Measurements from ENCODE around the gene PDE9A. TPM values are rescaled to one million over a fixed set of nuclear protein-coding genes. Genes with fewer than 3 reads are reported as not detected.

The PDE9A gene
- total RNA-seq, 1 donor, result 9.5 TPM

GRCh38 chr21:42764443-42764760 is 111.0 kb downstream of the PDE9A start:
- no peak for TF ChIP-seq CTCF (IDR thresholded peaks at IDR 0.05; ENCODE audit: insufficient read depth, low read depth, low read length)
- DNase-seq (ENCODE audit: low read depth), result no peak
- H3K4me3 ChIP-seq (ENCODE audit: low read depth, low read length), result no peak overlapping the region

GRCh38 chr21:42764883-42765282 is 111.5 kb downstream of the PDE9A start:
- TF ChIP-seq CTCF (IDR thresholded peaks at IDR 0.05; ENCODE audit: insufficient read depth, low read depth, low read length), result no peak
- no peak overlapping the region for H3K4me3 ChIP-seq (ENCODE audit: low read depth, low read length)
- DNase-seq (ENCODE audit: low read depth), result no peak

GRCh38 chr21:42765656-42766055 is 112.2 kb downstream of the PDE9A start:
- no peak overlapping the region for H3K4me3 ChIP-seq (ENCODE audit: low read depth, low read length)
- DNase-seq (ENCODE audit: low read depth), result no peak
- no peak for TF ChIP-seq CTCF (IDR thresholded peaks at IDR 0.05; ENCODE audit: insufficient read depth, low read depth, low read length)

GRCh38 chr21:42766739-42767560 is 113.5 kb downstream of the PDE9A start:
- no peak for TF ChIP-seq CTCF (IDR thresholded peaks at IDR 0.05; ENCODE audit: insufficient read depth, low read depth, low read length)
- DNase-seq (ENCODE audit: low read depth), result no peak
- H3K4me3 ChIP-seq (ENCODE audit: low read depth, low read length), result no peak overlapping the region

GRCh38 chr21:42767561-42767835 is 114.1 kb downstream of the PDE9A start:
- TF ChIP-seq CTCF (IDR thresholded peaks at IDR 0.05; ENCODE audit: insufficient read depth, low read depth, low read length), result no peak
- H3K4me3 ChIP-seq (ENCODE audit: low read depth, low read length), result no peak overlapping the region
- DNase-seq (ENCODE audit: low read depth), result no peak

GRCh38 chr21:42768324-42769121 is 115.1 kb downstream of the PDE9A start:
- H3K4me3 ChIP-seq (ENCODE audit: low read depth, low read length), result no peak overlapping the region
- no peak for DNase-seq (ENCODE audit: low read depth)
- TF ChIP-seq CTCF (IDR thresholded peaks at IDR 0.05; ENCODE audit: insufficient read depth, low read depth, low read length), result no peak
